Measurements from ENCODE around the gene CLMN. TPM values are rescaled to one million over a fixed set of nuclear protein-coding genes. Genes with fewer than 3 reads are reported as not detected.

CLMN gene
- total RNA-seq, 1 donor from 2014 or later: 26.8 TPM

- DNase-seq: no peak
- ATAC-seq: peak; percentile 42 to 43
- H3K27me3 ChIP-seq (ENCODE audit: low read depth): no peaks in the 10 kb centered on the region
- peak overlapping the region; percentile 56 for H3K27ac ChIP-seq
- H3K4me1 ChIP-seq: peaks cover 7% of the 10 kb centered on the region
- intact Hi-C loops (cut with DNase I): no loop called here
- H3K4me3 ChIP-seq: no peak overlapping the region
- TF ChIP-seq CTCF (IDR thresholded peaks at IDR 0.05): no peak
- H3K36me3 ChIP-seq: no peaks in the 10 kb centered on the region
- no peaks in the 10 kb centered on the region for H3K9me3 ChIP-seq
Observed at GRCh38 chr14:95222870-95223398, 96.8 kb downstream of the CLMN start.

GRCh38 chr14:95222151-95222631 is 97.5 kb downstream of the CLMN start:
- peak overlapping the region; percentile 56 for H3K27ac ChIP-seq
- H3K4me3 ChIP-seq: no peak overlapping the region
- no peak for DNase-seq
- H3K36me3 ChIP-seq: no peaks in the 10 kb centered on the region
- no peaks in the 10 kb centered on the region for H3K27me3 ChIP-seq (ENCODE audit: low read depth)
- TF ChIP-seq CTCF (IDR thresholded peaks at IDR 0.05): no peak
- peaks cover 4% of the 10 kb centered on the region for H3K4me1 ChIP-seq
- H3K9me3 ChIP-seq: no peaks in the 10 kb centered on the region
- intact Hi-C loops (cut with DNase I): no loop called here
- peak; percentile 30 to 78 for ATAC-seq

- no peak for ATAC-seq
- no peak for DNase-seq
- H3K9me3 ChIP-seq: no peaks in the 10 kb centered on the region
- H3K27me3 ChIP-seq (ENCODE audit: low read depth): no peaks in the 10 kb centered on the region
- no peak overlapping the region for H3K4me3 ChIP-seq
- H3K36me3 ChIP-seq: no peaks in the 10 kb centered on the region
- intact Hi-C loops (cut with DNase I): no loop called here
- no peaks in the 10 kb centered on the region for H3K4me1 ChIP-seq
- H3K27ac ChIP-seq: no peak overlapping the region
- TF ChIP-seq CTCF (IDR thresholded peaks at IDR 0.05): no peak
Observed at GRCh38 chr14:95221531-95221930, 98.2 kb downstream of the CLMN start.

GRCh38 chr14:95220663-95221231 is 99.0 kb downstream of the CLMN start:
- H3K36me3 ChIP-seq: no peaks in the 10 kb centered on the region
- no peaks in the 10 kb centered on the region for H3K9me3 ChIP-seq
- DNase-seq: no peak
- H3K4me1 ChIP-seq: no peaks in the 10 kb centered on the region
- no peak overlapping the region for H3K27ac ChIP-seq
- H3K27me3 ChIP-seq (ENCODE audit: low read depth): no peaks in the 10 kb centered on the region
- no peak for TF ChIP-seq CTCF (IDR thresholded peaks at IDR 0.05)
- ATAC-seq: peak in 1 of 2 donors; percentile 18
- intact Hi-C loops (cut with DNase I): no loop called here
- H3K4me3 ChIP-seq: no peak overlapping the region

GRCh38 chr14:95218472-95219193 is 101.1 kb downstream of the CLMN start:
- DNase-seq (no peak), ATAC-seq (no peak)
- Histone ChIP-seq H3K27me3 (ENCODE audit: low read depth) (no peaks in the 10 kb centered on the region), H3K4me1 (no peaks in the 10 kb centered on the region), H3K4me3 (no peak overlapping the region), H3K9me3 (no peaks in the 10 kb centered on the region), H3K36me3 (no peaks in the 10 kb centered on the region), H3K27ac (no peak overlapping the region)
- intact Hi-C loops (cut with DNase I): no loop called here
- no peak for TF ChIP-seq CTCF (IDR thresholded peaks at IDR 0.05)

All from lower lobe of right lung (tissue), 2 donors.